GF-D8 (cell line): ENCODE data around the gene C1orf52.

Experiments
- DNase-seq: peaks from one replicate; lab custom pipeline; 2025; lab: John Stamatoyannopoulos, UW

Gene C1orf52

GRCh38 chr1:85259118-85259911 is at the start of gene C1orf52:
Gene C1orf52 (minus strand): TSS chr1:85259662. CDS start chr1:85259633, 29 bp downstream.
- peak; percentile 60 for DNase-seq

- no peak for DNase-seq
Observed at GRCh38 chr1:85308833-85309350, 49.4 kb upstream of the C1orf52 start.

- peak; percentile 4 for DNase-seq
Observed at GRCh38 chr1:85307987-85308832, 48.7 kb upstream of the C1orf52 start.

GRCh38 chr1:85306236-85306635 is 46.8 kb upstream of the C1orf52 start:
- DNase-seq = no peak

GRCh38 chr1:85303440-85304162 is 44.1 kb upstream of the C1orf52 start:
- DNase-seq = no peak

- no peak for DNase-seq
Observed at GRCh38 chr1:85300140-85300539, 40.7 kb upstream of the C1orf52 start.

GRCh38 chr1:85297855-85298629 is 38.6 kb upstream of the C1orf52 start:
- no peak for DNase-seq

GRCh38 chr1:85297538-85297854 is 38.0 kb upstream of the C1orf52 start:
- DNase-seq = no peak

- no peak for DNase-seq
Observed at GRCh38 chr1:85296980-85297379, 37.5 kb upstream of the C1orf52 start.

- no peak for DNase-seq
Observed at GRCh38 chr1:85295654-85296053, 36.2 kb upstream of the C1orf52 start.

GRCh38 chr1:85295006-85295431 is 35.6 kb upstream of the C1orf52 start:
- DNase-seq = no peak

- no peak for DNase-seq
Observed at GRCh38 chr1:85290826-85291225, 31.4 kb upstream of the C1orf52 start.

GRCh38 chr1:85289848-85290335 is 30.4 kb upstream of the C1orf52 start:
- no peak for DNase-seq

- no peak for DNase-seq
Observed at GRCh38 chr1:85289207-85289847, 29.9 kb upstream of the C1orf52 start.

- DNase-seq = no peak
Observed at GRCh38 chr1:85284202-85284601, 24.7 kb upstream of the C1orf52 start.

GRCh38 chr1:85283475-85284199 is 24.2 kb upstream of the C1orf52 start:
- no peak for DNase-seq

- no peak for DNase-seq
Observed at GRCh38 chr1:85282424-85282823, 23.0 kb upstream of the C1orf52 start.

GRCh38 chr1:85280636-85281035 is 21.2 kb upstream of the C1orf52 start:
- no peak for DNase-seq

- no peak for DNase-seq
Observed at GRCh38 chr1:85279458-85280080, 20.1 kb upstream of the C1orf52 start.

GRCh38 chr1:85278853-85279314 is 19.4 kb upstream of the C1orf52 start:
- no peak for DNase-seq
